ENCODE results near the gene DENND4B.
A peak's percentile ranks its signal among the peaks of the same experiment; 100 is the strongest.
"Not testable (repeated sequence)": the region's sequence is repeated elsewhere in the genome, so short reads cannot be mapped to it uniquely, and the experiment has no call there.

DENND4B gene

DNA sequence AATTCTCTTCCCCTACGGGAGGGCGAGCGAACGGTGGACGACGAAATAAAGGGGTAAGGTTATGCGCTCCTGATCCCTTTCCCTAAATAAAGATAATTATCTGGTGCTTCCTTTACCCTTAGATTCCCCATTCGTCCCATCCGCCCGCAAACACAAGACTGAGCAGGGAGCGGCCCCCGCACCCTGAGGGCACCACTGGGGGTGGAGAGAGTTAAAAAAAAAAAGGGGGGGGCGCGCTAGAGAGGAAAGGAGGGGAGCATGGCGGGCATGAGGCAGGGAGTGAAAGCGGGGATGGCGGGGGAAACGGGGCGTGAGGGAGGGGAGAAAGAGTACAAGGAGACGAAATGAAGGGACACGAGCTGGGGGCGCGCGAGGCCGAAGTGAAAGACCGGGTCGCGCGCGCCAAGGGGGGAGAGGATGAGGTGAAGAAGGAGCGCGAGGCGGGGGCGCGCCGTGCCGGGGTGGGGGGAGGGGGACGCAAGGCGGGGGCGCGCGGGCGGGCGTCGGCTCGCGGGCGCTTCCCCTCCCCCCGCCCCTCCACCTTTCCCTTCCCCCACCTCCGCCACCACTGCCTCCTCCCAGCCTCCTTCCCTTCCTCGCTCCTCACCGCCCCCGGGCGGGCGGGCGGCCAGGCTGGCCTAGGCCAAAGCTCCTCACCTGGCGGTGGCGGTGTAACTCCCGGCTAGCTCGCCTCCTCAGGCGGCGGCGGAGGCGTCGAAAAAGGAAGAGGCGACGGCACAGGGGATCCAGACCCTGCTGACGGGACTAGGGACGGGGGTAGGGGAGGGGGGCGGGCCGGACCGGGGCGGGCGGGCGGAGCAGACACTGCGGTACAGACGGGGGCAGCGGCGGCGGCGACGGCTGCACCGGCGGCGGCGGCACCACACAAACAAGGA, 24.2 kb downstream of the DENND4B start:
- peak; percentile 88 to 98 for DNase-seq

DNA sequence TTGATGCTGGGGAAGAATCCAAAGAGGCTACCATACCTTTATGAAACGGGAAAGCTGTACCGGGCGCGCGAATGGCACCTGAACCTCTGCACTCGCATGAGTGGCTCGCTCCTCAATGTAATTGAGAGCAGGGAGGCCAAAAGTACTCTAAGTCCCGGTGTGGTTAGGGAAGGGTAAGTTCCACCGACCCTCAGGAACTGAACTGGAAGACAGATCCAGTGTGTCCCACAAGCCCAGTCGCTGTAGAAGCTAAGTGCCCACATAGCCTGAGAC, 24.8 kb downstream of the DENND4B start:
- DNase-seq = peak; percentile 73 to 78

DNA sequence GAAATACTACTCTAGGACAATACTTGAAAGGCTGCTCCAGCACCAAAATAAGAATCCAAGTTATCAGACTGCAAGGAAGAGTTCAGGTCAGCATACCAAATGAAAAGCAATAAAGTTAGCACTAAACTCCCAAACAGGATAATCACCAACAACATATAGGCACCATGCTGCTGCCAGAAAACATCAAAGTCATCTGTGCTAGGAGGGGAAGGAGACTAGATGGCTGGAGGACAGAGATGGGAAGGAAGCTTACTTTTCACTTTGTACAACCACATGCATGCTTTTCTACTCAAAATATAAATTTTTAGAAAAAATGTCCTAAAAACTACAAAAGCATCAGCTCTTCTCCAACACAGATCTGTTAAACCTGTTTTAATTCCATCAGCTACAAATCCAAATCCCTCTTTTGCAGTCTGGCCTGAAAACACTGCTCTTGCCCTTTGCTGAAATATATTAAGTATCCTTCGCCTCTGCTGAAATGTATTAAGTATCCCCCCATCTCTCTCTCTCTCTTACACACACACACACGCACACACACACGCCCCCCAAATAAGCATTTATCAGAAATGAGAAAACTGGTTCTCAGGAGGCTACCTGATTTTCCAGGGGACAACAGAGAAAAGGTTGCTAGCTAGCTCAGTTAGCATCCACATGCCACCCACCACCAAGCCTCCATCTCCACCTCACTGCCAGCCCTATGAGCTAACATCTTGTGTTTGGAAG, 25.3 kb downstream of the DENND4B start:
- no peak for DNase-seq

DNA sequence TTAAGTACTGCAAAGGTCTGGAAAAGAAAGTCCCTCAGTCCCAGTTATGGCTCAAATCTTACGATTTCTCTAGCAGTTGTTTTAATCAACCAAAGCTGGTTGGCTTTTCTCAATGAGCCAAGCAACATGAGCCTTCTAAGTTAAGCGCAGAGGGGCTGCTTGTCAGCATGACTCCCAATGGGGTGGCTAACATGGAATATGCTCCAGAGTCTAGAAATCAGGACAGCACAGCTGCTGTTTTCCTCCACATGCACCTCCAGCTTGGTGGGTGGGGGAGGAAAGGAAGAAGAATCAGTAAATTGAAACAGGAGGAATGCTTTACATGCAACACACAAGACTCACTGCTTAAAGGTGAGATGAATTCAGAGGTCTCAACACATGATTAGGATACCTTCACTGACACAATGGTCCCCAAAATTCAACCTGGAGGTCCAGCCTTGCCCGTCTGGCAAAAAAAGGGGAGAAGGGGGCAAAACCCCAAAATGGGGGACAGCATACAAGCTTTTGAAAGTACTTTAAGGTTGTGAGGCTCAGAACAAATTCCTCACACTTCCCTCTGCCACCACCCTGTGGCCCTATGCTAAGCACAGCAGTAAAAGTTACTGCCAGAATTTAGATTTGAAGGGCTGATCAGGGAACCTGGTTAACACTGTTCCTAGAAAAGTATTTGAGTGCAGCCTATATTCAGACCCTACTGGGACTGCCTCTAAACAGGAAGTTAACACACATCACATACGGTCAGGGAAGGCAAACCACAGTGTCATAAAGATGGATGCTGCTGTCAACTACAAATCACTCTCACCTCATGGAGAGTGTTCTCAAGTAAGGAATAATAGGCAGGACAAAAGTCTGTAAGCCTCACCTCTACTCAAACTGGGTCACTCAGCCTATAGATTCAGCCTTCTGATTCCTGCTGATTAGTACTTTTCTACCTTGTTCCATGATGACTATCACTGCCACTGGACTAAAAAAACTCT, 26.4 kb downstream of the DENND4B start:
- peak in 1 of 2 experiments; percentile 32 for DNase-seq

DNA sequence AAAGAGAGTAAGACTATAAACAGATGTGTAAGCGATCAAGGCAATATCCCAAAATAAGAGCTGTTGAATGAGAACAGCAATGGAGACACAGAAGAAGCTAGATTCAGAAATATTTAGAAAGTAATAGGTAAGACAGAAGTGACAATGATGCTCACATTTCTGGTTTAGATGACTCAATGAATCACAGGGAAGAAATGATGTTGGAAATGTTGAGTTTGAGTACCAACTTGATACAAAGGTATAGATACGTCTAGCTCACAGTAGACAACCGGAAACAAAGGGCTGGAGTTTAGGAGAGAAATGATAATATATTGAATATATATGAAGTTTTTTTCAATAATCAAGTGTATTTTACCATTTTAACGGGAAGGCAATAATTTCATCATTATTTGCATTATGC, 30.2 kb downstream of the DENND4B start:
- DNase-seq = no peak

DNA sequence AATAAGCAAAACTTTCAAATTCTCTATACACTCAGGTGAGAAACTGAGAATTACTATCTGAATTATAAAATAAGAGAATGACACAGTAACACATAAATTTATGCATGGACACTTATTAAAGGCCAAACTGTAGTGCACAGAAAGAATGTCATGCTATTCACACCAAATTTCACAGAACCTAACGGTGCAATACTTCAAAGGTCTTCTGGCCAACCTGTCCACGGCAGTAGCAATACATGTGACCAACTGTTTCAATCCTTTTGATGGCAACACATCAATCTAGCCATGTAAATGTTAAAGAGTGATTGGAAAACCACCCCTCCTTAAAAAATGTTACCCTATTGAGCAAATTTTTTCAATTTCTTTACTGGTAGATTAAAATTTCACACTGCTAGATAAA, 34.2 kb downstream of the DENND4B start:
- no peak for DNase-seq

DNA sequence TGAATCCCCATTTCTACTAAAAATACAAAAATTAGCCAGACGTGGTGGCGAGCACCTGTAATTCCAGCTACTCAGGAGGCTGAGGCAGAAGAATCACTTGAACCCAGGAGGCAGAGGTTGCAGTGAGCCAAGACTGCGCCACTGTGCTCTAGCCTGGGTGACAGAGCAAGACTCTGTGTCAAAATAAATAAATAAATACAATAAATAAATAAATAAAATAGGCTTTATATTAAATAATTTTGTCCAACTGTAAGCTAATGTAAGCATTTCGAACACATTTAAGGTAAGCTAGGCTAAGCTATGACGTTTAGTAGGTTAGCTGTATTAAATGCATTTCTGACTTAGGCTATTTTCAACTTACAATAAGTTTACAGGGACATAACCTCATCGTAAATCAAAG, 36.0 kb downstream of the DENND4B start:
- not testable (repeated sequence) for DNase-seq

DNA sequence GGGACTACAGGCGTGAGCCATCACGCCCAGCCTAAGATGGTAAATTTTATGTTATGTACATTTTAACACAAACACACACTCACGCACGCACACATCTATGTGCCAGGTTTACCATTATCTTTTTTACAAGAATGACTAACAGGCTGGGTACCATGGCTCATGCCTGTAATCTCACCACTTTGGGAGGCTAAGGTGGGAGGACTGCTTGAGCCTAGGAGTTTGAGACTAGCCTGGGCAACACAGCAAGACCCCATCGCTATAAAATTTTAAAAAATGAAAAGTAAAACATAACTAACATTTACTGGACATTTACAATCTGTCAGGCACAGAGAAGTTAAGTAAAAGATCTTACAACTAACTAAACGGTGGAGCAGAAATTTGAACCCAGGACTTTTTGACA, 38.4 kb downstream of the DENND4B start:
- no peak for DNase-seq

DNA sequence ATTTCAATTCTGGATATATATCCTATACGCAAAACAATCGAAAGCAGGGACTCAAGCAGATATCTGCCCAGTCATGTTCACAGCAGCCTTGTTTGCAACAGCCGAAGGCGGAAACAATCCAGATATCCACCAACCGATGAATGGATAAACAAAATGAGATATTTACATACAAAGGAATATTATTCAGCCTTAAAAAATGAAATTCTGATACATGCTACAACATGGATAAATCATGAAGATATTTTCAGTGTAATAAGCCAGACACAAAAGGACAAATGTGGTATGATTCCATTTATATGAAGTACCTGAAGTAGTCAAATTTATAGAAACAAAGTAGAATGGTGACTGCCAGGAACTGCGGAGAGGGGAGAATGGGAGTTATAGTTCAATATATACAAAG, 39.4 kb downstream of the DENND4B start:
- no peak for DNase-seq

DNA sequence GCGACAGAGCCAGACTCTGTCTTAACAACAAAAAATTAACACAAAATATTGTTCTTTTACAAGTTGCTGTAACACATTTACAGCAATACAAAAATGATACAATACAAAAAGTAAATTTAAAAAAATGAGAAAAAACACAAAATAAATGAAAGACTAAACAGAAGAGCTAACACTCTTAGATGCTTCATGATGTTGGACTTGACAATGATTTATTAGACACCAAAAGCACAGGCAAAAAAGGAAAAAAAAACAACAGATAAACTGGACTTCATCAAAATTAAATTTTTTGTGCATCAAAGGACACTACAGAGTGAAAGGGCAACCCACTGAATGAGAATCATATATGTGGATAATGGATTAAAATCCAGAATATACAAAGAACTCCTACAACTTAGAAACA, 40.1 kb downstream of the DENND4B start:
- no peak for DNase-seq

DNA sequence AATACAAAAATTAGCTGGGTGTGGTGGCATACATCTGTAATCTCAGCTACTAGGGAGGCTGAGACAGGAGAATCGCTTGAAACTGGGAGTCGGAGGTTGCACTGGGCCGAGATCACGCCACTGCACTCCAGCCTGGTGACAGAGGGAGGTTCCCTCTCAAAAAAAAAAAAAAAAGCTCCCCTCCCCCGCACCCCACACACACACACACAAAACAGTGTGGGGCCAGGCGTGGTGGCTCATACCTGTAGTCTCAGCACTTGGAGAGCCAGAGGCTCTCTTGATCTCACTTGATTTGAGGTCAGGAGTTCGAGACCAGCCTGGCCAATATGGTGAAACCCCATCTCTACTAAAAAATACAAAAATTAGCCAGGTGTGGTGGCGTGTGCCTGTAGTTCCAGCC, 40.6 kb downstream of the DENND4B start:
- DNase-seq = not testable (repeated sequence)

DNA sequence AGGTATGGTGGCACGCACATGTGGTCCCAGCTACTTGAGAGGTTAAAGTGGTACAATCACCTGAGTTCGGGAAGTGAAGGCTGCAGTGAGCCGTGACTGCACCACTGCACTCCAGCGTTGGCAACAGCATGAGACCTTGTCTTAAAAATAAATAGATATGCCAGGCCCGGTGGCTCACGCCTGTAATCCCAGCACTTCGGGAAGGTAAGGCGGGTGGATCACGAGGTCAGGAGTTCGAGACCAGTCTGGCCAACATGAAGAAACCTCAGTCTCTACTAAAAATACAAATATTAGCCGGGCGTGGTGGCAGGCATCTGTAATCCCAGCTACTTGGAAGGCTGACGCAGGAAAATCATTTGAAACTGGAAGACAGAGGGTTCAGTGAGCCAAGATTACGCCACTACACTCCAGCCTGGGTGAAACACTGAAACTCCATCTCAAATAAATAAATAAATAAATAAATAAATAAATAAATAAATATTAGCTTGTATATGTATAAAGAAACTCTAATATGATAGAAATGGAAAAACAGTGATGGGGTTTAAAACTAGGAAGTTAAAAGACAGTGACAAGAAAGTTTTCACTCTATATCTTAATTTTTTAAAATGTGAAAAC, 42.6 kb downstream of the DENND4B start:
- no peak for DNase-seq

DNA sequence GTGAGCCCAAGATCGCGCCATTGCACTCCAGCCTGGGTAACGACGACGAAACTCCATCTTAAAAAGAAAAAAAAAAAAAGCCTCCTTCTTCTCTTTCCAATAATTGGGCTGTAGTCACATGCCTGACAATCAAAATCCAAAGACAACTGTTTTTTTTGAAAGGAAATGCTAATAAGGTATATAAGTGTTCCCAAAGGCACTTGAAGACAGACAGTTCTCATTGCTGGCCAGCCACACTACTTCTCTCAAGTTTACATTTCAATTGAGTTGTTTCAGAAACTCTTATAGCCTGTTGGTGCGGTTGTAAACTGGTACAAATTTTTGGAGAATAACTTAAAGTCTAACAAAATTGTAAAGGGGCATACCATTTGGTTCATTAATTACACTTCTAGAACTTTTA, 47.0 kb downstream of the DENND4B start:
- DNase-seq = no peak

DNA sequence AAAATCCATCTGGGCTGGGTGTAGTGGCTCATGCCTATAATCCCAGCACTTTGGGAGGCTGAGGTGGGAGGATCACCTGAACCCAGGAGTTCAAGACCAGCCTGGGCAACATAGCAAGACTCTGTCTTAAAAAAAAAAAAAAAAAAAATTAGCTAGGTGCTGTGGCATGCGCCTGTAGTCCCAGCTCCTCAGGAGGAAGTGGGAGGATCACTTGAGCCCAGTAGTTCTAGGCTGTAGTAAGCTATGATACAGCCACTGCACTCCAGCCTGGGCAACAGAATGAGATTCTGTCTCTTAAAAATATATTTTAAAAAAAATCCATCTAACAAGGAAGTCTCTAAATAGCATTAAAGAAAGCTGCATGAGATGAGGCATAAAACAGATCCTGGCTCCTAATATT, 50.7 kb downstream of the DENND4B start:
- not testable (repeated sequence) for DNase-seq

DNA sequence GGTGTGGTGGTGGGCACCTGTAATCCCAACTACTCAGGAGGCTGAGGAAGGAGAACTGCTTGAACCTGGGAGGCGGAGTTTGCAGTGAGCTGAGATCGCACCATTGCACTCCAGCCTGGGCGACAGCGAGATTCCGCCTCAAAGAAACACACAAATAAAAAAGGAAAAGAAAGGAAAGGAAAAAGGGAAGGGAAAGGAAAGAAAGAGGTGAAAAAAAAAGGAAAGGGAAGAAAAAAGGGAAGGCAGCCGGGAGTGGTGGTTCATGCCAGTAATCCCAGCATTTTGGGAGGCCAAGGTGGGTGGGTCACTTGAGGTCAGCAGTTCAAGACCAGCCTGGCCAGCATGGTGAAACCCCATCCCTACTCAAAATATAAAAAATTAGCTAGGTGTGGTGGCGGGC, 55.5 kb downstream of the DENND4B start:
- not testable (repeated sequence) for DNase-seq

DNA sequence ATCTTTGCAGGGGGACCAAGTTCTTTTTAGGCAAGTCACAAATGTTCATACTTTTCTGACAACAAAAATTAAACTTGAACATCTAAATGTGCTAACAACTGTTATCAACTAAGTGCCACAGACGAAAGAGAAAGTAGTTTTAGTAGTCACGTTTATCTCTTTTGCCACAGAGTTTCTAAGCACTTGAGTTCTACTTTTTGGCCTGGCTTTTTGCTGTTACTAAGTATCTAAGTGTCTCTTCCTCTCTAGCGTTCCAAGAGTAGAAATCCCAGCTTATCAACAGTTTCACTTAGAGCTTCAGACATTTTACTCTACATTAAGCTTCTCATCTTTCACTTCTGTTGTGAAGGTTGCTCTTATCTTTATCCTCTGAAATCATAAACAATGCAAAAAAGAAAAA, 58.0 kb downstream of the DENND4B start:
- no peak for DNase-seq

DNA sequence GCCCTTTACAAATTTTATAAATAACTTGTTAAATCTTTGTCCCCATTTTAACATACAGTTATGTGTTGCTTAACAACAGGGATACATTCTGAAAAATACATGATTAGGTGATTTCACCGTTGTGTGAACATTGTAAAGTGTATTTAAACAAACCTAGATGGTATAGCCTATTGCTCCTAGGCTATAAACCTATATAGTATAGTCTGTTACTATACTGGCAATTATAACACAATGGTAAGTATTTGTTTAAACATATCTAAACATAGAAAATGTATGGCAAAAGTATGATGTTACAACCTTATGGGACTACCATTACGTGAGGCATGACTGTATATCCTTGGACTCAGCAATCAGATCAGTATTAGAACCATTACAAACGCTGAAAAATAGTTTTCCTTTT, 60.4 kb downstream of the DENND4B start:
- no peak for DNase-seq

DNA sequence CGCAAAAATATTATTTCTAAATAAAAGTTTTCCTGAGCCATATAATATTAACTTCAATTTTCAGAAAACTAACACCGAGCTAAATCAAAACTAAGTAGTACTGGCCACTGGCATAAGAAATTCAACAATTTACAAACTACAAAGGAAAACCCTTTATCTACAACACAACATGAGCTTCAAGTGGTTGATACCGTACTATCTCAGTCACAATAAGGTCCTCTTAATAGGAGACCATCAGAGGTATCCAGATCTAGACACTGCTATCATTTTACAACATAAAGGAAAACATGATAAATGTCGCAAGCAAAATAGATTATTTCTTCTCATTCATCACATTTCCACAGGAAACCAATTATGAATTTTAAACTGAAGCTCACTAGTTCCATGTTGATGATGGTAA, 63.3 kb downstream of the DENND4B start:
- no peak for DNase-seq

DNA sequence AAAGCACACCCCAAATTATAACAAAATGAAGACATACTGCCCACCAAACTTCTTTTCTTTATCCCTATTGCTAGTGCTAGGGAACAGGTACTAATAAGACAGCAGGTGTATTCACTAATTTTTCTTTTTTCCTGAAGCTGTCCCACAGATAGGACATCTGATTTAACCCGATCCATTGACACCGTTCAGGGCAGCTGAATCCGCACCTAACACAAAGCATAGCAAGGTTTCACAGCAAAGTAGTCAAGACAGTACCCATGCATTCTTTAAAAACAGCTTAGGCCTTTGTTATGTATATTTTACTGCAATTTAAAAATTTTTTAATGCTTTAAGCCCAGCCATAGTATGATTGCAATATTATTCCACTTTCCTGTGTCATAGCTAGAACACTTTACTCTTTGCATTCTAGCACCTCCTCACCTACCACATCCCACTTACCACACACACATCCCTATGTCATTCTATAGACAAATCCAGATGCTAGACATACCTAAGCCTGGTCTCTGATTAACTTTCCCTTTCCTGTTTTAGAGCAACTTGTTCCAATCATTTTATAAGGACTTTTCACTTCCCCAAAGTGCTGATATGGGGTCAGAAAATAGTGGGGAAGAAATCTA, 64.1 kb downstream of the DENND4B start:
- DNase-seq = no peak

DNA sequence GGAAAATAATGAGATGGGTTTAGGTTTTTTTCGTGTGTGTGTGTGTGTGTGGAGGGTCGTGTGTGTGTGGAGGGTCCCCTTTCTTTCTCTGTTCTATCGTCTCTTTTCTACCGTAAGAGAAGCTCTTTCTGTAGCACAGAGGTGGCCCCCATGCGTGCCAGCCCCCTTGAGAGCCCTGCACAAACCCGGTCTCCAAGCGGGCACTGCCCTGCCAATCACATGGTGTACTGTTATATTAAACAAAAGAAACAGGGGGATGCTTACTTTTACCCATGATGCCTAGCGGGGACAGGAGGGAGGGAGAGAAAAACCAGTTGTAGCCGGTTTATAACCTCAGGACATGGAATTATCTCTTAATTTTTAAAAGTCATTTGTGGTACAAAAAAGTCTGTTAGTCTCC, 64.8 kb downstream of the DENND4B start:
- DNase-seq = peak; percentile 80 to 91

DNA sequence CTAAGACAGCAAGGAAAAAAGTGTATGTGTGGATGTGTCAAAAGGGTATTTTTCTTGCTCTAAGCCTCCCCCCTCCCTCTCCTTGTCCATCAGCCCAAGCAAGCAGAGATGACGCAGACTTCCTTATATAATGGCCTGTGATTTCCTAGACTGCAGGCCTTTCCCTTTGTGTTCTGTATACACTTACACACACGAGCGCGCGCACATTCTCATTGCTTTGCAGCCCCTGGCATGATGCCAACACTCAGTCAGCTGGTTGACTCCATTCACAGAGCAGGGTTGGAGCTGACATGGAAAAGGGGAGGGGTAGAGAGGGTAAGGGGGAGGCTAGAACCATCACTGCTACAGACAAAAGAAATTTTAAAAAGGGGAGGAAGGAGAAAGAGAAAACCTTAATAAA, 65.6 kb downstream of the DENND4B start:
- peak; percentile 99 to 100 for DNase-seq

DNA sequence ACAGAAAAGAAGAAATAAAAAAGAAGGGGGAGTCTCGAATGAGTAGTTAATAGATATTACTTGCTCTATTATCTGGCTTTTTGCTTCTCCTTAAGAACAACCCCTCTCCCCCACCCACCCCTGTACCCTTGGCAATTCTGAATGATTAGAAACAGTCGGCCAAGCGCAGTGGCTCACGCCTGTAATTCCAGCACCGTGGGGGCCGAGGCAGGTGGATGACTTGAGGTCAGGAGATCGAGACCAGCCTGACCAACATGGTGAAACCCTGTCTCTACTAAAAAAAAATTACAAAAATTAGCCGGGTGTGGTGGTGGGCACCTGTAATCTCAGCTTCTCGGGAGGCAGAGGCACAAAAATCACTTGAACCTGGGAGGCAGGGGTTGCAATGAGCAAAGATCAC, 66.5 kb downstream of the DENND4B start:
- no peak for DNase-seq

Measured in NCI-H526 (cell line).